Stimulated activated CD4-positive, alpha-beta T cell treated with anti-CD3 and anti-CD28 coated beads, Interleukin-1b, Interleukin-23, amount 100 ng/mL, for 48 hours (primary cell): ENCODE results near the gene MAP1S.

Experiments
- DNase-seq: peaks from one replicate; pipeline ENCODE4 v3.0.0-alpha.2; 2020

MAP1S gene

DNA sequence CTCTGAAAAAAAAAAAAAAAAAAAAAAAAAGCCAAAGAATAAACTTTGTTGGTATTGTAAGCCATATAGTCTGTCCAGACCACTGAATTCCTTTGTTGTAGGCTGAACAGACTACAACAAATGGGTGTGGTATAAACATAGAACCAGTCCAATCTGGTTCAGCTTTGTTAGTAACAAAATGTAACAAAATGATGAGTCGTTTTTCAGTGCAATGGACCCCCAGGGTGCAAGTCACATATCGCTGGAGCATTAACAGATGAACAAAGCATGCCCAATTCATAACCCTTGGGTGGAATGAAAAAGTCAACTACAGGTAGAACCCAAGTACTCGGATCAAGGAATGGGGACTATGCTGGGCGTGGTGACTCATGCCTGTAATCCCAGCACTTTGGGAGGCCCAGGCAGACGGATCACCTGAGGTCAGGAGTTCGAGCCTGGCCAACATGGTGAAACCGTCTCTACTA is 18.4 kb downstream of the MAP1S start:
- no peak for DNase-seq

DNA sequence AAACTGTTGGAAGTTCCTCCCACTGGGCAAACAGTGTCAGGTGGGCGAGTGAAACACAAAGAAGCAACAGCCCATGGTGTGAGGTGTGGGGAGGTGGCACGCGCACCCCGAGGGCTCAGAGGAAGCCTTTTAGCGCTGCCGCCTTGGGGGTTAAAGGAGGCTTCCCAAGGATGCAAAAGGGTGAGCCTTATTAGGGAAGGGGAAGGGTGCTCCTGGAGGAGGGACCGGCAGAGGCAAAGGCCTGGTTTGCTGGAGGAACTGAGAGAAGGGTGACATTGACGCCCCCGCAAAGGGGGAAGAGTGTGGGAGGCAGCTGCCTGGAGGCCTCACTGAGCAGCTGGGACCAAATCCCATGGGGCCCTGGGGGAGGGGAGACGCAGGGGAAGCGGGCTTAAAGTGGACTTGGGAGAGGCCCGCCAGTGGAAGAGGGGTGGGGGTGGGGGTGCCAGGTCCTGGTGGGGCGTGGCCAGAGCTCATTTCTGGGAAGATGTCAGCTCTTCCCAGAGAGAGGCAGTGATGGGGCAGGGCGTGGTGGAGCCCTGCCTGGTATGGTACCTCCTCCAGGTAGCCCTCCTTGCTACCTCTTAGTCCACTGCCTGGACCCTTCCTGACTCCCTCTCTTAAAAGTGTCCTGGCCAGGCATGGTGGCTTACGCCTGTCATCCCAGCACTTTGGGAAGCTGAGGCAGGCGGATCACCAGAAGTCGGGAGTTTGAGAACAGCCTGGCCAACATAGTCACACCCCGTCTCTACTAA is 20.0 kb downstream of the MAP1S start:
- DNase-seq = no peak

DNA sequence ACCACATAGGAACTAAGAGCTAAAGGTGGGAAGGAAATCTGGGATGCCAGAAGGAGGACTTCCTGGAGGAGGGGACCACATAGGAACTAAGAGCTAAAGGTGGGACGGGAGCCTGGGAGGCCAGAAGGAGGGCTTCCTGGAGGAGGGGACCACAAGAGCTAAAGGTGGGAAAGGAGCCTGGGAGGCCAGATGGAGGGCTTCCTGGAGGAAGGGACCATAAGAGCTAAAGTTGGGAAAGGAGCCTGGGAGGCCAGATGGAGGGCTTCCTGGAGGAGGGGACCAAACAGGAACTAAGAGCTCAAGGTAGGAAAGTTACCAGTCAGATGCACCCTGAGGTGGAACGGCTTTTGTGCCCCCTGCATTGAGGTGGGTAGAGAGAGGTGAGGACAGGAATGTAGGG is 22.2 kb downstream of the MAP1S start:
- no peak for DNase-seq

DNA sequence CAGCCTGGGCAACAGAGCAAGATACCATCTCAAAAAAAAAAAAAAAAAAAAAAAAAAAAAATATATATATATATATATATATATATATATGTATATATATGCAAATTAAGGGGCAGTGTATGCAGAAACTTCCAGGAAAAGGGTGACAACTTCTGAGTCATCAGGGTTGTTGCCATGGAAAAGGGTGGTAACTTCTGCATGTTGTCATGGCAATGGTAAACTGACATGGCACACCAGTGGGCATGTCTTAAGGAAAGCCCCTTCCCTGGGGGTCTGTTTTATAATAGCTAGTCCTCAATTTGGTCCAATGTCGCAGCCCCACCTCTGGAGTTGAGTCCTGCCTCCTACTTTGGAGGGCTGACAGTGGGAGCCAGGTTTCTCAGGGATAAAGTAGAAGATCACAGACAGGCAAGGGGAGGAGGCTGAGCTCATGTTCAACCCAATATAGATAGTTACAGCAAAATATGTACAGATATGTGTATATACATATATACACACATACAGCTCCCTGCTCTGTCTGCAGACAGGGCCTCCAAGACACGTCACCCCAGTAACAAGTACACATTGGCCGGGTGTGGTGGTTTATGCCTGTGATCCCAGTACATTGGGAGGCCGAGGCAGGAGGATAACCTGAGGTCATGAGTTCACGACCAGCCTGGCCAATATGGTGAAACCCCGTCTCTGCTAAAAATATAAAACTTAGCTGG is 24.7 kb downstream of the MAP1S start:
- no peak for DNase-seq

DNA sequence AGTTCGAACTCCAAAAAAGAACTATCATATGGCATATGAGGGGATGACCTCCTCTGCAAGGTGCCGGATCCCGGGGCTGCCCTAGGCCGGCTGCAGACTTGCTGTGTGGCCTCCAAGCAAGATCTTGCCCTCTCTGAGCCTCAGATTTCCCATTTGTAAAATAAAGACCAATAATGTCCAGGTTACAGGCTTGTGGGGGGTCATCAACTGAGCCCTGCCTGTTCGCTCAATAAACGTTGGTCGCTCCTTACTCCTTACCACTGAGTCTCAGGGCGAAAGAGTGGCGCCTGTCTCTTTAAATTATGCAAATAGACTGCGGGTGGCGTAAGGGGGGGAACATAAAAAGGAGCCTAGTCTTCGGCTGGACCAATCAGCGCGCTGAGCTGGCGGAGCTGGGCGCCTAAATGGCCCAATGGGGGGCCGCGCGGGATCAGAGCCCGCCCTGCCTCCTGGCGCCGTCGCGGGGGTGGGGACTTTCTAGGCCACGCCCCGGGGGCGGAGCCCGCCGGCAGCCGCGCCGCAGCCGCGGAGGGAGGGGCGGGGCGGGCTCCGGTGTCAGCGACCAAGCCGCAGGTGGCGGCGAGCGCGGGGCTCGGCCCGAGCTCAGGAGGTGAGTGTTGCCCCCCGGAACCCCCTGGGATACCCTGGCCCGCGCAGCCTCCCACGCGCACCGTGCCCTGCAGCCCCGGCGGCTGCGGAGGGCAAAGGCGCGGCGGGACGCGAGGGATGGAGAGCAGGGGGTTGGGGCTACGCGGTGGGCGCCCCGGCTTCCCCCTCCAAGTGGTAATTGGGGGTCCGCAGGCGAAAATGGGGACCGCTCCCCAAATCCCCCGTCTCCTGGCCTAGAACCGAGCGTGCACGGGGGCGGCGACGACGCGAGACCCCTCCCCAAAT is 28.2 kb downstream of the MAP1S start:
- peak; percentile 96 for DNase-seq

DNA sequence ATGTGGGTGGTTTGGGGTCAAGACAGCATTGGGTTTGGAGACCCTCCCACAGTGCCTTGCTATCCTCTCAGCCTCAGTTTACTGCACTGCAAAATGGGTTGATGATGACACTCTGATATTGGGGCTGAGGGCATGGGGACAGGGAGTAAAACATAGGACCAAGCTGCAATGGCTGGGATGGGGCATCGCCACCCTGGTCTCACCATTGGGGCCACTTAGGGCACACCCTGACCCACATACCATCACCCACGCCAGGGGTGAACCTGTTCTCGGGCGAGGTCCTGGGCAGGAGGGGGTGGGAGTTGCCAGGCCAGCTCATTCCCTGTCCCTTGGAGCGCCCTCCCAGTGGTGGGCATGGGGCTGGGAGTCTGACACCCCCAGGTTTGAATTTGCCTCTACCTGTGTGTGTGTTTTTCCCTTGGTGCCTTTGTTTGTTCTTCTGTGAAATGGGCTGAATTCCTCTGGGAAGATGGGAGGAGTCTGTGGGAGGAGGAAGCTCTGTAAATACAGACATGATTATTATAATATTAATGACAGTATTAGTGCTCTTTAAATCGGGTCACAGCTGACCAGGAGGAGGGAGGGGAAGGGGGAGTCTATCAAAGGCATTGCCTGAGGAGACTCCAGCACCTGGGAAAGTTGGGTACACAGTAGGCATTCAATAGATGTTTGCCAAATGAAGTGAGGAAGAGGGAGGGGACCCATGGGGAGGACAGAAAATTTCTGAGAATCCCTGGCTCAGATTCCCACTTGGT is 29.8 kb downstream of the MAP1S start:
- no peak for DNase-seq

DNA sequence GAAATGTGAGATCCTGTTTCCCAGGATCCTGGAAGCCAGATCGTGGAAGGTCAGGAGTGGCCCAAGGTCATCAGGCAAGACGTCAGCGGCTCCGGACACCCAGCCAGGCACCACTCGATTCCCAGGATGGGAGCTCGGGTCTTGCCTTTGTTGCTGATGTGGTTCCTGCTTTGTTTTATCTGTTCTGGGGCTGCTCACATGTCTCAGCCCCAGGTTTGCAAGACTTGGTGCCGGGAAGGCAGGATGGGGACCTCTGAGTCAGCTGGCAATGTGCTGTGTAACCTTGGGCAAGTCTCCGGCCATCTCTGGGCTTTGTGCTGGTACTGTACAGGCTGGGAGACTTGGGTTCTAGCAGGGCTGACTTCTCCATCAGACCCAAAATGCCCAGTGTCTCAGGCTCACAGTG is 30.6 kb downstream of the MAP1S start:
- DNase-seq = peak; percentile 59

DNA sequence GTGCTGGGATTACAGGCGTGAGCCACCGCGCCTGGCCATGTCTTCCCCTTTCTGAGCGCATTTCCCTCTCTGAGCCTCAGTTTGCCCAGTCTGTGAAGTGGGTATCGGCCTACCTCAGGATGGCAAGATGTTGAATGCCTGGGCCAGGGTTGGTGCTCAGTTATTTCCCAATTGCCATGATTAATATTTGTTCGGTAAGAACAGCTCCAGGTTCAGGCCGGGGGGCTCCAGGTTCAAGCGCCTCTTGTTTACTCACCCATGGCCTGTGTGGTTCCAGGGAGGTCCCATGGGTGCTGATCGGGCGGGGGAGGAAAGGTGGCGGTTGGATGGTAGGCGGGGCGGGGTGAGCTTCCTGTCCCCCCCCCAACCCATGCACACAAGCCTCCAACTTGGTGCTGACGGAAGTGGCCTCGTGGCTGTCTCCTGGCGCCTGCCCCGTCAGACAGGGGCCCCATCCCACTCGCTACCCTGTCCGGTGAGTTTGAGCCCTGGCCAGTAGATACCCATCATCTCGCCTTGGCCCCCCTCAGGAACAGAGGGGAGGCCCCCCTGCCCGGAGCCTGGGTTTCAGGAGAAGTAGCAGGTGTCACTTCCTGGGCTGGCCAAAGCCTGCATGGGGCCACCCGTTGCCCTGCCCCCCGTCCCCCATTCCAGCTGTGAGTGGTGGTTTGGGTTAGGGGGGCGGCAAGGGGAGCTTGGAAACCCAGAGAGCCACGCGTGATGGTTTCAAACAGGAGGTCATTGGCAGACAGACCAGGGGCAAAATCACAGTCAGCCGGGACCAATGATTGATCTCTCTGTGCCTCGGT is 32.0 kb downstream of the MAP1S start, which contains the start of gene FCHO1:
TSS of gene FCHO1 (plus strand) at position 375 of the 809 bp plus-strand sequence. CDS start 3,688 bp downstream, outside the sequence.
- DNase-seq = peak; percentile 86

DNA sequence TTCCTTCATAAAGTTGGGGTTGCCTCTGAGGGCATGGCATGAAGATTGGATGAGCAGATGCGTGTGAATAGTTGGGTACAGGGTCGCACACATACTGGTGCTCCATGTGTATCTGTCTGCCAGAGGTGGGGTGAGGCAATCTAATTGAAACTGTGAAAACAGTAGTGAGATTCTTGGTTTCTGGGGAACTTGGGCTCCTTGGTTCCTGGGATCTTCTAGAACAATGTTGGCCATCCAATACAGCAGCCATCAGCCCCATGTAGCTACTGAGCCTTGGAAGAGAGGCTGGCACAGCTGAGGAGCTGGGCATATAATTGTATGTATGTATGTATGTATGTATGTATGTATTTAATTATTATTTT is 32.6 kb downstream of the MAP1S start:
- no peak for DNase-seq

DNA sequence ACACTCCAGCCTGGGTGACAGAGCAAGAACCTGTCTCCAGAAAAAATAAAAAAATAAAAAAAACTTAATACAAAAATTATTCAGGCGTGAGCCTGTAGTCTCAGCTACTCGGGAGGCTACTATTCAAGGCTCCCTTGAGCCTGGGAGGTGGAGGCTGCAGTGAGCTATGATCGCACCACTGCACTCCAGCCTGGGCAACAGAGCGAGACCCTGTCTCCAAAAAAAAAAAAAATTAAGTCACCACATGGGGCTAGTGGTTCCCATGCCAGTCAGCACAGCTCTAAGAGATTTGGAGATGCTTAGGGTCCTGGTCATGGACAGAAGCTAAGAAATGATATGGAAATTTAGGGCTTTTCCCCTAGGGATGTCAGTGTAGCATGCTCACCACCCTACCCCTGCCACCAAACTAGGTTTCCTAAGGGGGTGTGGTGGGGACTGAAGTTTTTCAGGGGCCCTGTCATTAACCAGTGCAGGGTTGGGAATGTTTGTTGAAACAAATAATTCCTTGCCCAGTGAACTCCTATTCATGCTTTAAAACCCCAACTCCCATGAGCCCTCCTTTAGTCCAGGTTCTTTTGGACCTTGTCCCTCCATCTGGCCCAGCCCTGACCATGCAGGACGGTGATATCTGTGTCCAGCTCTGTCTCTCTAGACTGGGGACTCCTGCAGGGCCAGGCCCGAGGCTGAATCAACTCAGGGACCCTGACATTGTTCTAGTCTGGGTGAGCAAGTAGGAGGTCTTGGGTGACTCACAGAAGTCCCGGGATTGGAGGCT is 33.8 kb downstream of the MAP1S start:
- DNase-seq = no peak

DNA sequence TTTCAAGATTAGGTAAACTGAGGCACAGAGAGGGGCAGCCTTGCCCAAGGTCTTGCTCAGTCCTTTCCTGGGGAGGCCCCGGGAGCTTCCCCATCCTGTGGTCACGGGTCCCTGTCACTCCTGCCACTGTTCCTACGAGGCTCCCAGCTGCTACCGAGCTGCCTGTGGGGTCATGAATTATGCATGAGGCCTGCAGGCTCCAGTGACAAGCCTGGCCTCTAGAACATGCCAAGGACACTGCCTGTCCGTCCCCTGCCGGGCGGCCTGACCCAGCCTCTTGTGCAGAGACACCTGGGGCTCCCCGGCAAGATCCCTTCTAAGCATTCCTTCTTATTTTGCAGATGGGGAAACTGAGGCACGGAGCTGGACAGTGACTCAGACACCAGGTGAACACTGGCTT is 34.7 kb downstream of the MAP1S start:
- no peak for DNase-seq

DNA sequence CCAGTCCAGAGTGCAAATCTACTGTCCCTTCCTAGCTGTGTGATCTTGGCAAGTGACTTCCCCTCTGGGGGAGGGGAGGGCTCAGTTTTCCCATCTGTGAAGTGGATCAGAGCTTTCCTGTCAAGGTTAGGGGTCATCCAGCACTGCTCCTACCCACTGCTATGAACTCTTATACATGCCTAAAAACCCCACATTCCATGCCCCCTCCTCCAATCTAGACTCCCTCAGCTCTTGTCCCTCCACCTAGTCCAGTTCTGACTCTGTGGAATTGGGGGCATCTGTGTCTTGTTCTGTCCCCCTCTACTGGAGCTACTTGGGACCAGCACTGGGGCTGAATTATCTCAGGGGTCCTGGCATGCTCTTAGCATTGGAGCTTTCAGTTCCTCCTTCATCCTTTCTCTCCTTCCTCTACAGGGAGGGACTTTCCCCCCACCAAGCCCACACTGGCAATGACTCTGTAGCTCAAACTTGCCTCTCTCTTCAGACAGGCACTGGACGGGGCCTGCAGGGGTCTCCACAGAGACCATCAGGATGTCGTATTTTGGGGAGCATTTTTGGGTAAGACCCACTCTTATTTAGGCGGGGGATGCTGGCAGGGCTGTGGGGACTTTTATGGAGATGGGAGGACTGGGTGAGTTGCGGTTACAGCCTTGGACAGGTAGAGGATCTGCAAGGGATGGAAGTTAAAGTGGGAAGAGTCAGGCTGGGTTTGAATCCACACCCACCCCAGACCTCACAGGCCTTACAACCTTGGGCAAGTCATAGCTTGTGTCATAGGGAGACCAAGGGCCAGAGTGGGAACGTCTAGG is 35.6 kb downstream of the MAP1S start:
- no peak for DNase-seq

DNA sequence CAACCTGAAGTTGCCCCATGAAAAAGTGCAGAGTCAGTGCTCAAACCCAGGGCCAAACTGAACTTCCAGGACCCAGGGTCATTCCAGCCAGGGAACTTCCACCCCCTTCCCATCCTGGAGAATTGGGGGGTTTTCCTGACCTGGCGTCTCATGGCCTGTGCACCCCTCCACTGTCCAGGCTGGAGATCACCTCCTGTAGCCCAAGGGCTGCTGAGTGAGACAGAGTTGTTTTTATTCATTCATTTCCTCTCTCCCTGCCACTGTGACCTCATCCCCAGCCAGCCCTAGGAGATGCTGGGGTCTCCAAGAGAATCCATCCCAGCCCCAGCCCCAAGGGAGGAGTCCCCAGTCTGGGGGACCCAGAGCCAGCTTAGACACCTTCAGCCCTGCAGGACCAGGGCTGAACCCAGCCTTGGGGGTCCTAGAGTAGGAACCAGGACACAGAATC is 36.2 kb downstream of the MAP1S start:
- no peak for DNase-seq

DNA sequence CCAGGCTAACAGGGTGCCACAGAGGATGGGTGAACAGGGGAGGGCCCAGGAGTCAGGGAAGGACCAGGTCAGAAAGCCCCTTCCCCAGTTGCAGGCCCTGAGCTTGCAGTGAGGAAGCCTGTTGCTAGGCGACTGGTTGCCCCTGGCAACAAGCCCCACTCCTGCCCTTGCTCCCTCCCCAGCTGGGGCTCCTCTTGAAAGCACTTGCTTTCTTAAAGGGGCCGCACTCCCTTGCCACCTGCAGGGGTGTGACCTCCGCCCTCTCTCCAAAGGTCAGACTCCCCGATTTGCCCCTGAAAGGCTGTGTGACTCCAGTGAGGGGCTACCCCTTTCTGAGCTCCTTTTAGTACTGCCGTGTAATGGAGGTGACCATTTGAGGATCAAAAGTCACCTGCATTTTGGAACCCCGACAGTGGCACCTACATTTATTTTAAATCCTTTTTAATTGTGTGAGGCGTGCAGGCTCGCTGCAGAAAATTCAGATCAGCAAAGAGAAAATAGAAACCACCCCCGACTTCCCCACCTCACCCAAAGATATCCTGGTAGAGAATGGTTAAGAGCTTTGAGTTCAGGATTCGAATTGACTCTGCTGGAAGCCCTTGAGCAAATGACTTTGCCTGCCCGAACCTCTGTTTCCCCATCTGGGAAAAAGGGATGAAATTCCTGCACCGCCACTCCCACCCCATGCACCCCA is 36.8 kb downstream of the MAP1S start:
- DNase-seq = peak; percentile 33

DNA sequence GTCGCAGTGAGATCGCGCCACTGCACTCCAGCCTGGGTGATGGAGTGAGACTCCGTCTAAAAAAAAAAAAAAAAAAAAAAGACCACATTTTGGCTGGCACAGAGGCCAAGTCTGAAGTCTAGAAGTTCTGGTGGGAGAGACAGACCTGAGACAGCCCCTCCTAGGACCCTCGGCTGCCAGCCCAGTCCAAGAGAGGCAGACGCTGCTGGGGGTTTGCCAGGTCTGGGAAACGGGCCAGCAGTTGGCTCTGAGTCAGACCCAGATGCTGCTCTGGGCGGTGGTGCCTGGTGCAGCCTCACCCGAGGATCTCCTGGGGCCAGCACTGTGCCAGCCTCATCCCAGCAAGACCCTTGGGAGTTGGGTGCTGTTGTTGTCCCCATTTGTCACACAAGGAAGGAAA is 37.8 kb downstream of the MAP1S start:
- DNase-seq = no peak

DNA sequence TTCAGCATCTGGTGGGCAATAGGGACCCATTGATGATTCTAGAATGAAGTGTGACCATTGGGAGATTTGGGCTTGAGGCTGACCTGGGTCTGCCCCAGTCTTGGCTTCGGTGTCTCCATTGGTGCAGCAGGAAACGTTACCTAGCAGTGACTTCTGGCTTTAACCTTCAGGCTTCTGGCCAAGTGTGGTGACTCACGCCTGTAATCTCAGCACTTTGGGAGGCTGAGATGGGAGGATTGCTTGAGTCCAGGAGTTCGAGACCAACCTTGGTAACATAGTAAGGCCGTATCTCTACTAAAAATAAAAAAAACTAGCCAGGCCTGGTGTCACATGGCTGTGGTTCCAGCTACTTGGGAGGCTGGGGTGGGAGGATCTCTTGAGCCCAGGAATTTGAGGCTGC is 39.2 kb downstream of the MAP1S start:
- DNase-seq = no peak

DNA sequence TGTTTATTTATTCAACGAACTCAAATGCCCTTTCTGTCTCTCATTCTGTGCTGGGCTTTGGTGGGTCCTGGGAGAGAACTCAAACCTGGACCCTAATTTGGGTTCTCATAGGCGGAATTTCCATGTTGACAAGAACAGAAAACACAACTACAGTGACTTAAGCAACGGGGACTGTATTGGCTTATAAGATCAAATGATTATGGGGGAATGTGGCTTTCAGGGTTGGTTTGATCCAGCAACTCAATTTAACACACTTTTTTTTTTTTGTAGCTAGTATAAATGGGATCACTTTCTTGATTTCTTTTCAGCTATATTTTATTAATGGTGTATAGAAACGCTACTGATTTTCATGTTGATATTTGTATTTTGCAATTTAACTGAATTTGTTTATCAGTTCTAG is 41.9 kb downstream of the MAP1S start:
- no peak for DNase-seq

DNA sequence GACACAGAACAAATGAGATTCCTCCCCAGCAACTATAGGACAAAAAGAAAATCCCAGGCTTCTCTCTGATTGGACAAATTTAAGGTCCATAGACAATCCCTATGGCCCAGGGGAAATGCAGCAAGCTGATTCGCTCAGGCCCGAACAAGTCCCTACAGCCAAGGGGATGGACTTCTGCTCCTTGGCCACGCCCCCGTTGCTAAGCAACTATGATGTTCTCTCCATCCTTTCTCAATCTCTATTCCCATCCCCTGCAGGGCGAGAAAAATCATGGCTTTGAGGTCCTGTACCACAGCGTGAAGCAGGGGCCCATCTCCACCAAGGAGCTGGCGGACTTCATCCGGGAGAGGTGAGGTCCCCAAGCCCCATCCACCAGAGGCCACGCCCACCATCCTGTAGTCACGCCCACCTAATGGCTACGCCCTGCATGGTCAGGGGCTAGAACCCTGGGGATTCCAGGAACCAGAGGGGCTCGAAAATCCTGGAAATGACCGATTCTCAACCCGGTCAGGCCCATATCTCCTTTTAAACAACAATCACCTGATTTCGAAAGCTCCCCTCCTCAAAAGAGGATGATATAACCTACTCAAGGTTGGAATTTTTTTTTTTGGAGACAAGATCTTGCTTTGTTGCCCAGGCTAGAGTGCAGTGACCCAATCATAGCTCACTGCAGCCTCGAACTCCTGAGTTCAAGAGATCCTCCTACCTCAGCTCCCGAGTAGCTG is 43.4 kb downstream of the MAP1S start:
- peak; percentile 38 for DNase-seq

DNA sequence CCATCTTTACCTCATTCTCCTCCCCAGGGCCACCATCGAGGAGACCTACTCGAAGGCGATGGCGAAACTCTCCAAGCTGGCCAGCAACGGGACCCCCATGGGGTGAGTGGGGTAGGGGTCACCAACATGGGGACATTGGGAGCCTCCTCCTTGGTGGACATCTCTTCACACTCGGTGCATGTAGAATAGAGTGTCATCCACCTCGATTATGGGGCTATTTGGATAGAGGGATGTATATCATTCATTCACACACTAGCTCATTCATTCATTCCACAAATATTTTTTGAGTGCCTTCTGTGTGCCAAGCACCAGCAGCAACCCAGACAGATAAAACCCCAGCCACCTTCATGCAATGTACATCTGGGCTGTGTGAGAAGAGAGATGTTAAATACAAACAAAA is 45.1 kb downstream of the MAP1S start:
- no peak for DNase-seq
